Endothelial cell (in vitro differentiated cells): ENCODE measurements around the gene ATXN1. TPM values are rescaled to one million over a fixed set of nuclear protein-coding genes. Genes with fewer than 3 reads are reported as not detected.
A peak's percentile ranks its signal among the peaks of the same experiment; 100 is the strongest.

ENCODE experiments used
- DNase-seq: peaks from one replicate; pipeline ENCODE4 v3.0.0; 2021; ENCODE audit warnings: low spot score
- H3K27ac Mint-ChIP-seq: one replicate; pipeline ENCODE4 v1.8.0; 2021; ENCODE audit warnings: mixed read lengths, inconsistent platforms; ENCODE audit not compliant: unreplicated experiment
- H3K27me3 Mint-ChIP-seq: one replicate; pipeline ENCODE4 v1.8.0; 2021; ENCODE audit warnings: mild to moderate bottlenecking, moderate library complexity, mixed read lengths, inconsistent platforms; ENCODE audit not compliant: unreplicated experiment
- H3K36me3 Mint-ChIP-seq: one replicate; pipeline ENCODE4 v1.8.0; 2021; ENCODE audit warnings: mild to moderate bottlenecking, low read depth, mixed read lengths, inconsistent platforms; ENCODE audit not compliant: unreplicated experiment
- H3K4me1 Mint-ChIP-seq: one replicate; pipeline ENCODE4 v1.8.0; 2021; ENCODE audit warnings: mild to moderate bottlenecking, mixed read lengths, inconsistent platforms; ENCODE audit not compliant: unreplicated experiment
- H3K4me3 Mint-ChIP-seq: one replicate; pipeline ENCODE4 v1.8.0; 2021; ENCODE audit warnings: mild to moderate bottlenecking, mixed read lengths, inconsistent platforms; ENCODE audit not compliant: unreplicated experiment
- H3K9me3 Mint-ChIP-seq: one replicate; pipeline ENCODE4 v1.8.0; 2021; ENCODE audit warnings: mixed read lengths, inconsistent platforms; ENCODE audit not compliant: unreplicated experiment
- CTCF ChIP-seq: fragments of 200-600 bp; sonication (generic); IDR thresholded peaks from one replicate; pipeline ENCODE4 v1.5.0; 2021; ENCODE audit warnings: antibody characterized with exemption; ENCODE audit not compliant: unreplicated experiment
- total RNA-seq: library from RNA; stranded (reverse); fragmentation: NEBNext Ultra II Directional; extraction: Animal tissue kit (Norgen Biotek cat#: 25700); gene quantifications from one replicate; pipeline ENCODE4 v1.2.1, GENCODE V29; 2021; ENCODE audit not compliant: unreplicated experiment

ATXN1 gene
- total RNA-seq, 1 donor from 2014 or later: 18.7 TPM

- Mint-ChIP-seq H3K9me3 (no peaks in the 10 kb centered on the region), H3K4me1 (peaks cover 26% of the 10 kb centered on the region), H3K4me3 (no peak overlapping the region), H3K27me3 (peaks cover 2% of the 10 kb centered on the region), H3K36me3 (no peaks in the 10 kb centered on the region), H3K27ac (peak overlapping the region; percentile 65)
- no peak for TF ChIP-seq CTCF
- no peak for DNase-seq
Observed at GRCh38 chr6:16700916-16701234, 60.4 kb downstream of the ATXN1 start.

GRCh38 chr6:16700202-16700915 is 60.9 kb downstream of the ATXN1 start:
- no peaks in the 10 kb centered on the region for H3K36me3 Mint-ChIP-seq
- peaks cover 26% of the 10 kb centered on the region for H3K4me1 Mint-ChIP-seq
- DNase-seq: peak; percentile 45
- TF ChIP-seq CTCF: no peak
- H3K4me3 Mint-ChIP-seq: no peak overlapping the region
- peaks cover 2% of the 10 kb centered on the region for H3K27me3 Mint-ChIP-seq
- H3K27ac Mint-ChIP-seq: peak overlapping the region; percentile 65
- no peaks in the 10 kb centered on the region for H3K9me3 Mint-ChIP-seq

- Mint-ChIP-seq H3K27ac (peak overlapping the region; percentile 27), H3K4me1 (peaks cover 26% of the 10 kb centered on the region), H3K27me3 (peaks cover 2% of the 10 kb centered on the region), H3K36me3 (no peaks in the 10 kb centered on the region), H3K4me3 (no peak overlapping the region), H3K9me3 (no peaks in the 10 kb centered on the region)
- DNase-seq: no peak
- TF ChIP-seq CTCF: no peak
Observed at GRCh38 chr6:16698997-16699868, 62.0 kb downstream of the ATXN1 start.

GRCh38 chr6:16698162-16698533 is 63.1 kb downstream of the ATXN1 start:
- no peak overlapping the region for H3K4me3 Mint-ChIP-seq
- no peaks in the 10 kb centered on the region for H3K36me3 Mint-ChIP-seq
- H3K4me1 Mint-ChIP-seq: peaks cover 26% of the 10 kb centered on the region
- H3K27ac Mint-ChIP-seq: no peak overlapping the region
- peaks cover 2% of the 10 kb centered on the region for H3K27me3 Mint-ChIP-seq
- no peaks in the 10 kb centered on the region for H3K9me3 Mint-ChIP-seq
- TF ChIP-seq CTCF: no peak
- no peak for DNase-seq
